Tibial nerve (tissue), 4 donors: ENCODE data around the gene JAZF1.

ENCODE experiments used
- CTCF ChIP-seq, 5 experiments: fragments of 200-600 bp in 3 of 5; fragments of 450-650 bp in 2 of 5; sonication (generic) in 3 of 5; IDR thresholded peaks; one replicate each; pipeline ENCODE4 v1.5.1; 2016 to 2019; ENCODE audit warnings: antibody characterized with exemption in 5 of 5, mild to moderate bottlenecking in 3 of 5, moderate library complexity in 2 of 5
- EP300 ChIP-seq, 2 donors: sonication (generic); formaldehyde crosslinking; IDR thresholded peaks; one replicate each; pipeline ENCODE4 v1.6.1; 2017; ENCODE audit warnings: antibody characterized with exemption in 2 of 2, mild to moderate bottlenecking in 1 of 2
- POLR2A ChIP-seq, 2 donors: fragments of 450-650 bp; IDR thresholded peaks; one replicate each; pipeline ENCODE4 v1.6.1; 2017; ENCODE audit warnings: antibody characterized with exemption in 2 of 2, mild to moderate bottlenecking in 2 of 2, moderate library complexity in 2 of 2

DNA sequence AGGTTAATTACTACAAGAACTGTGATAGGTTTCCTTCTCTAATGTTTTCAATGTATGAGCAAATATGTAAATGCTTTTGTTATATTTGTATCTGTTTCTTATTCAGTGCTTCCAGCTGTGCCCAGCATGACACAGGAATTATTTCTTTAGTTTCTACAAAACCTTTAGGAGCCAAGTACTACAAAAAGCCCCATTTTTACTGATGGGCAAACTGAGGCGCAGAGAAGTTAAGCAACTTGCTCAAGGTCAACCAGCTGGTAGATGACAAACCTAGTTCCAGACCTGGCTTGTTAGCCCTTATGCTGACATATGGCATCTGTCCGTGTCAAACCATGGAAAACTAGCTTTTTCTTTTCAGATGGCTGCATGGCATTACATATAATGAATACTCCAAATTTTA lies 134.6 kb downstream of the JAZF1 start:
- TF ChIP-seq CTCF (IDR thresholded peaks at IDR 0.05) (no peak), POLR2A (IDR thresholded peaks at IDR 0.05) (no peak), EP300 (IDR thresholded peaks at IDR 0.05) (no peak)
